GM23338 (cell line): ENCODE measurements around the gene CACNA1B. TPM values are rescaled to one million over a fixed set of nuclear protein-coding genes. Genes with fewer than 3 reads are reported as not detected.

ENCODE experiments used
- ATAC-seq: fragments of 200-7000 bp; cut with Tn5 transposase; 3 replicates; pipeline ENCODE4 v1.9.1; 2020
- DNase-seq: peaks from one replicate; pipeline ENCODE4 v3.0.0-alpha.2; 2015; ENCODE audit warnings: low spot score
- H2AFZ ChIP-seq: fragments of 200-600 bp; sonication (generic); 2 replicates; pipeline ENCODE4 v1.8.0; 2016; ENCODE audit warnings: antibody characterized with exemption, mild to moderate bottlenecking, moderate library complexity
- H3F3A ChIP-seq: fragments of 200-600 bp; sonication (generic); replicated peaks from 2 replicates; pipeline ENCODE4 v1.8.0; 2017; ENCODE audit warnings: antibody characterized with exemption, mixed run types, low read depth
- H3K27ac ChIP-seq: fragments of 200-600 bp; sonication (generic); 2 replicates; pipeline ENCODE4 v1.6.1; 2016; ENCODE audit warnings: low read depth
- H3K27me3 ChIP-seq: fragments of 200-600 bp; sonication (generic); 2 replicates; pipeline ENCODE4 v1.8.0; 2016; ENCODE audit warnings: mild to moderate bottlenecking, mixed run types, moderate library complexity; ENCODE audit not compliant: insufficient read depth
- H3K36me3 ChIP-seq: fragments of 200-600 bp; sonication (generic); 2 replicates; pipeline ENCODE4 v1.8.0; 2016; ENCODE audit warnings: mild to moderate bottlenecking; ENCODE audit not compliant: insufficient read depth
- H3K4me1 ChIP-seq: fragments of 200-600 bp; sonication (generic); 2 replicates; pipeline ENCODE4 v1.8.0; 2016; ENCODE audit warnings: mild to moderate bottlenecking, moderate library complexity; ENCODE audit not compliant: insufficient read depth
- H3K4me2 ChIP-seq: fragments of 200-600 bp; sonication (generic); 2 replicates; pipeline ENCODE4 v1.7.1; 2017; ENCODE audit warnings: mixed run types
- H3K4me3 ChIP-seq: fragments of 200-600 bp; sonication (generic); 2 replicates; pipeline ENCODE4 v1.6.1; 2016; ENCODE audit warnings: mixed run types
- H3K79me2 ChIP-seq: fragments of 200-600 bp; sonication (generic); replicated peaks from 2 replicates; pipeline ENCODE4 v1.8.0; 2017; ENCODE audit warnings: mild to moderate bottlenecking; ENCODE audit not compliant: insufficient read depth
- H3K9me2 ChIP-seq: fragments of 200-600 bp; sonication (generic); 2 replicates; pipeline ENCODE4 v1.8.0; 2017; ENCODE audit not compliant: insufficient read depth
- H4K20me1 ChIP-seq: fragments of 200-600 bp; sonication (generic); replicated peaks from 2 replicates; pipeline ENCODE4 v1.8.0; 2017; ENCODE audit warnings: mild to moderate bottlenecking; ENCODE audit not compliant: insufficient read depth
- H3K27ac Mint-ChIP-seq: 2 replicates; pipeline ENCODE4 v1.8.0; 2020; ENCODE audit warnings: inconsistent platforms, mild to moderate bottlenecking, moderate library complexity, mixed read lengths
- H3K27me3 Mint-ChIP-seq: 3 replicates; pipeline ENCODE4 v1.8.0; 2022; ENCODE audit warnings: low read depth, mild to moderate bottlenecking, moderate library complexity, mixed read lengths, inconsistent platforms; ENCODE audit not compliant: insufficient read depth, poor library complexity
- H3K36me3 Mint-ChIP-seq: 3 replicates; pipeline ENCODE4 v1.8.0; 2021; ENCODE audit warnings: low read depth, mild to moderate bottlenecking, inconsistent platforms, moderate library complexity, mixed read lengths
- H3K4me1 Mint-ChIP-seq: 3 replicates; pipeline ENCODE4 v1.8.0; 2020; ENCODE audit warnings: mild to moderate bottlenecking, inconsistent platforms, mixed read lengths
- H3K4me3 Mint-ChIP-seq: 3 replicates; pipeline ENCODE4 v1.8.0; 2021; ENCODE audit warnings: moderate library complexity, mild to moderate bottlenecking, inconsistent platforms, mixed read lengths
- H3K9me3 Mint-ChIP-seq: 3 replicates; pipeline ENCODE4 v1.8.0; 2020; ENCODE audit warnings: moderate library complexity, mild to moderate bottlenecking, inconsistent platforms, mixed read lengths
- CREB1 ChIP-seq: fragments of 250-450 bp; sonication (Bioruptor Pico); IDR thresholded peaks from 2 replicates; pipeline ENCODE4 v1.5.0; 2020; ENCODE audit warnings: low read depth, mild to moderate bottlenecking, moderate library complexity
- EZH2 ChIP-seq: fragments of 200-600 bp; sonication (generic); IDR thresholded peaks from one replicate; pipeline ENCODE4 v1.8.0; 2017; ENCODE audit warnings: antibody characterized with exemption, mild to moderate bottlenecking, low read depth; ENCODE audit not compliant: unreplicated experiment
- EZH2phosphoT487 ChIP-seq: fragments of 200-600 bp; sonication (generic); IDR thresholded peaks from one replicate; pipeline ENCODE4 v1.8.1; 2018; ENCODE audit warnings: antibody characterized with exemption; ENCODE audit not compliant: unreplicated experiment
- JUNB ChIP-seq: IDR thresholded peaks from one replicate; pipeline ENCODE4 v1.6.1; 2016; ENCODE audit warnings: antibody characterized with exemption; ENCODE audit not compliant: unreplicated experiment
- NANOG ChIP-seq: IDR thresholded peaks from 2 replicates; pipeline ENCODE4 v1.6.1; 2016; ENCODE audit warnings: antibody characterized with exemption, borderline replicate concordance
- POLR2AphosphoS5 ChIP-seq: IDR thresholded peaks from 2 replicates; pipeline ENCODE4 v1.6.1; 2016; ENCODE audit warnings: antibody characterized with exemption, low read depth
- STAT1 ChIP-seq: IDR thresholded peaks from one replicate; pipeline ENCODE4 v1.6.1; 2016; ENCODE audit warnings: antibody characterized with exemption; ENCODE audit not compliant: unreplicated experiment
- ZNF114 ChIP-seq: fragments of 250-450 bp; sonication (Bioruptor Pico); IDR thresholded peaks from 2 replicates; pipeline ENCODE4 v1.5.0; 2020; ENCODE audit warnings: mild to moderate bottlenecking, moderate library complexity
- ZNF331 ChIP-seq: fragments of 250-450 bp; sonication (Bioruptor Pico); IDR thresholded peaks from 2 replicates; pipeline ENCODE4 v1.5.0; 2020; ENCODE audit warnings: low read depth, mild to moderate bottlenecking, moderate library complexity
- polyA plus RNA-seq: library from polyadenylated mRNA; unstranded; fragments of >200 nt; fragmentation: Nextera tagmentation; extraction: Ambion mirVana; gene quantifications from 2 replicates; pipeline ENCODE4 v1.2.1, GENCODE V29; 2016
- total RNA-seq: library from RNA; depleted of rRNA; stranded (reverse); fragments of >200 nt; shearing (Covaris generic); gene quantifications from 2 replicates; pipeline ENCODE4 v1.2.3, GENCODE V29; 2014
- TF ChIP-seq, protein P1 (sequence below), 2 experiments: fragments of 200-600 bp in 1 of 2; sonication (generic) in 1 of 2; conservative IDR thresholded peaks; 2 replicates each; pipeline versions ENCODE4 v1.5.1 to v1.6.1; 2016 to 2017; ENCODE audit warnings: antibody characterized with exemption in 2 of 2, low read depth in 2 of 2, mild to moderate bottlenecking in 2 of 2, moderate library complexity in 1 of 2
- TF ChIP-seq, protein P2 (sequence below): fragments of 250-450 bp; sonication (Bioruptor Pico); IDR thresholded peaks from 2 replicates; pipeline ENCODE4 v1.5.0; 2020; ENCODE audit warnings: mild to moderate bottlenecking, moderate library complexity
- TF ChIP-seq, protein P3 (sequence below): IDR thresholded peaks from one replicate; pipeline ENCODE4 v1.6.1; 2018; ENCODE audit warnings: antibody characterized with exemption; ENCODE audit not compliant: unreplicated experiment
- TF ChIP-seq, protein P4 (sequence below): IDR thresholded peaks from 2 replicates; pipeline ENCODE4 v1.6.1; 2016; ENCODE audit warnings: antibody characterized with exemption

Gene CACNA1B
- total and polyA plus RNA-seq, 2 experiments from 2014 or later = 1.1 to 10.4 TPM

DNA sequence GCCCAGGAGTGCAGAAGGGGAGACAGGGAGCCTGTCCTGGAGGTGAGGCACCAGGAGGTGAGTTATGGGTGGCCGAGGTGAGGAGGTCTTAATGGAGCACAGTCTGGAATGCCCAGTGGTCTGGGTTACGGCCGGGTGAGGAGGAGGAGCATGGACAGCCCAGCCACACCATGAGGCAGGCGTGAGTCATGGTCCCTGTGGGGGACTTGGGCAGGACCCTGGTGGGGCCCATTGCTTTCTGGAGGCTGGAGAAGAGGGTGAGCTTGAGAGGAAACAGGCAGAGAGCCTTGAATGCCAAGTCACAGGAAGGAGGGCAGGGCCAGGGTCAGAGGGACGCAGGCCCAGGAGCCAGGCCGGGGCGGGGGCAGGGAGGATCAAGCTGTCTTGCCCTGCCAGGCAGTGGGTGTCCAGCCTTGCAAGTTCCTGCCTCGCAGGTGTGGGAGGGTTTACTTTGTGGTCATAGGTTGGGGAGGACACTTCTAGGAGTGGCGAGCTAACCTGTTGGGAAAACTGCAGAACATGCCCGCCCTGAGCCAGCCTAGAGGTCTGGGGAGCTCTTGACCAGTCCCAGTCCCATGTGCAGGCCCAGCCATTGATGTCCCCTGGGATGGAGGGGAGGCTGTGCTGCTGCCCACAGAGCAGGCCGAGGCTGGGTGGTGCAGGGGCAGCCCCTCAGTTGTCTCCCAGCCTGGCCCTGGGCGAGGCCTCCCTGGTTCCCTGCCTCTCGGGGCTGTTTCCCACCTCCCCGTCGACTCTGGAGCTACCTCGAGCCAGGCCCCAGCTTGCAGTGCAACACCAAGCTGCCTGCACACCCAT lies 2.8 kb downstream of the CACNA1B start:
- Histone ChIP-seq H3K9me2 (no peaks in the 10 kb centered on the region), H2AFZ (no peak overlapping the region), H3K79me2 (no peaks in the 10 kb centered on the region), H3K4me2 (no peak overlapping the region), H3F3A (no peaks in the 10 kb centered on the region), H3K4me1 (no peaks in the 10 kb centered on the region; the same call in 1 of the 2 replicates), H3K4me3 (no peak overlapping the region), H4K20me1 (peaks cover 8% of the 10 kb centered on the region; the same call in 1 of the 2 replicates), H3K36me3 (no peaks in the 10 kb centered on the region), H3K27me3 (peaks cover 16% of the 10 kb centered on the region; the same call in 1 of the 2 replicates), H3K27ac (no peak overlapping the region)
- Mint-ChIP-seq H3K4me3 (no peak overlapping the region), H3K36me3 (peaks cover 6% of the 10 kb centered on the region; the same call in 2 of the 3 replicates), H3K9me3 (peaks cover 3% of the 10 kb centered on the region), H3K4me1 (no peaks in the 10 kb centered on the region; the same call in 2 of the 3 replicates), H3K27ac (no peak overlapping the region), H3K27me3 (peaks cover 18% of the 10 kb centered on the region)
- DNase-seq = no peak
- ATAC-seq = no peak
- TF ChIP-seq ZNF331 (CRISPR knock-in tag) = no peak
- TF ChIP-seq ZNF114 (CRISPR knock-in tag) = no peak
- TF ChIP-seq EZH2 = no peak
- TF ChIP-seq, protein P1, sequence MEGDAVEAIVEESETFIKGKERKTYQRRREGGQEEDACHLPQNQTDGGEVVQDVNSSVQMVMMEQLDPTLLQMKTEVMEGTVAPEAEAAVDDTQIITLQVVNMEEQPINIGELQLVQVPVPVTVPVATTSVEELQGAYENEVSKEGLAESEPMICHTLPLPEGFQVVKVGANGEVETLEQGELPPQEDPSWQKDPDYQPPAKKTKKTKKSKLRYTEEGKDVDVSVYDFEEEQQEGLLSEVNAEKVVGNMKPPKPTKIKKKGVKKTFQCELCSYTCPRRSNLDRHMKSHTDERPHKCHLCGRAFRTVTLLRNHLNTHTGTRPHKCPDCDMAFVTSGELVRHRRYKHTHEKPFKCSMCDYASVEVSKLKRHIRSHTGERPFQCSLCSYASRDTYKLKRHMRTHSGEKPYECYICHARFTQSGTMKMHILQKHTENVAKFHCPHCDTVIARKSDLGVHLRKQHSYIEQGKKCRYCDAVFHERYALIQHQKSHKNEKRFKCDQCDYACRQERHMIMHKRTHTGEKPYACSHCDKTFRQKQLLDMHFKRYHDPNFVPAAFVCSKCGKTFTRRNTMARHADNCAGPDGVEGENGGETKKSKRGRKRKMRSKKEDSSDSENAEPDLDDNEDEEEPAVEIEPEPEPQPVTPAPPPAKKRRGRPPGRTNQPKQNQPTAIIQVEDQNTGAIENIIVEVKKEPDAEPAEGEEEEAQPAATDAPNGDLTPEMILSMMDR (conservative IDR thresholded peaks at IDR 0.05; ENCODE audit: low read depth in 2 of 2) = no peak
- TF ChIP-seq NANOG = no peak
- no peak for TF ChIP-seq JUNB
- no peak for TF ChIP-seq STAT1
- TF ChIP-seq, protein P2, sequence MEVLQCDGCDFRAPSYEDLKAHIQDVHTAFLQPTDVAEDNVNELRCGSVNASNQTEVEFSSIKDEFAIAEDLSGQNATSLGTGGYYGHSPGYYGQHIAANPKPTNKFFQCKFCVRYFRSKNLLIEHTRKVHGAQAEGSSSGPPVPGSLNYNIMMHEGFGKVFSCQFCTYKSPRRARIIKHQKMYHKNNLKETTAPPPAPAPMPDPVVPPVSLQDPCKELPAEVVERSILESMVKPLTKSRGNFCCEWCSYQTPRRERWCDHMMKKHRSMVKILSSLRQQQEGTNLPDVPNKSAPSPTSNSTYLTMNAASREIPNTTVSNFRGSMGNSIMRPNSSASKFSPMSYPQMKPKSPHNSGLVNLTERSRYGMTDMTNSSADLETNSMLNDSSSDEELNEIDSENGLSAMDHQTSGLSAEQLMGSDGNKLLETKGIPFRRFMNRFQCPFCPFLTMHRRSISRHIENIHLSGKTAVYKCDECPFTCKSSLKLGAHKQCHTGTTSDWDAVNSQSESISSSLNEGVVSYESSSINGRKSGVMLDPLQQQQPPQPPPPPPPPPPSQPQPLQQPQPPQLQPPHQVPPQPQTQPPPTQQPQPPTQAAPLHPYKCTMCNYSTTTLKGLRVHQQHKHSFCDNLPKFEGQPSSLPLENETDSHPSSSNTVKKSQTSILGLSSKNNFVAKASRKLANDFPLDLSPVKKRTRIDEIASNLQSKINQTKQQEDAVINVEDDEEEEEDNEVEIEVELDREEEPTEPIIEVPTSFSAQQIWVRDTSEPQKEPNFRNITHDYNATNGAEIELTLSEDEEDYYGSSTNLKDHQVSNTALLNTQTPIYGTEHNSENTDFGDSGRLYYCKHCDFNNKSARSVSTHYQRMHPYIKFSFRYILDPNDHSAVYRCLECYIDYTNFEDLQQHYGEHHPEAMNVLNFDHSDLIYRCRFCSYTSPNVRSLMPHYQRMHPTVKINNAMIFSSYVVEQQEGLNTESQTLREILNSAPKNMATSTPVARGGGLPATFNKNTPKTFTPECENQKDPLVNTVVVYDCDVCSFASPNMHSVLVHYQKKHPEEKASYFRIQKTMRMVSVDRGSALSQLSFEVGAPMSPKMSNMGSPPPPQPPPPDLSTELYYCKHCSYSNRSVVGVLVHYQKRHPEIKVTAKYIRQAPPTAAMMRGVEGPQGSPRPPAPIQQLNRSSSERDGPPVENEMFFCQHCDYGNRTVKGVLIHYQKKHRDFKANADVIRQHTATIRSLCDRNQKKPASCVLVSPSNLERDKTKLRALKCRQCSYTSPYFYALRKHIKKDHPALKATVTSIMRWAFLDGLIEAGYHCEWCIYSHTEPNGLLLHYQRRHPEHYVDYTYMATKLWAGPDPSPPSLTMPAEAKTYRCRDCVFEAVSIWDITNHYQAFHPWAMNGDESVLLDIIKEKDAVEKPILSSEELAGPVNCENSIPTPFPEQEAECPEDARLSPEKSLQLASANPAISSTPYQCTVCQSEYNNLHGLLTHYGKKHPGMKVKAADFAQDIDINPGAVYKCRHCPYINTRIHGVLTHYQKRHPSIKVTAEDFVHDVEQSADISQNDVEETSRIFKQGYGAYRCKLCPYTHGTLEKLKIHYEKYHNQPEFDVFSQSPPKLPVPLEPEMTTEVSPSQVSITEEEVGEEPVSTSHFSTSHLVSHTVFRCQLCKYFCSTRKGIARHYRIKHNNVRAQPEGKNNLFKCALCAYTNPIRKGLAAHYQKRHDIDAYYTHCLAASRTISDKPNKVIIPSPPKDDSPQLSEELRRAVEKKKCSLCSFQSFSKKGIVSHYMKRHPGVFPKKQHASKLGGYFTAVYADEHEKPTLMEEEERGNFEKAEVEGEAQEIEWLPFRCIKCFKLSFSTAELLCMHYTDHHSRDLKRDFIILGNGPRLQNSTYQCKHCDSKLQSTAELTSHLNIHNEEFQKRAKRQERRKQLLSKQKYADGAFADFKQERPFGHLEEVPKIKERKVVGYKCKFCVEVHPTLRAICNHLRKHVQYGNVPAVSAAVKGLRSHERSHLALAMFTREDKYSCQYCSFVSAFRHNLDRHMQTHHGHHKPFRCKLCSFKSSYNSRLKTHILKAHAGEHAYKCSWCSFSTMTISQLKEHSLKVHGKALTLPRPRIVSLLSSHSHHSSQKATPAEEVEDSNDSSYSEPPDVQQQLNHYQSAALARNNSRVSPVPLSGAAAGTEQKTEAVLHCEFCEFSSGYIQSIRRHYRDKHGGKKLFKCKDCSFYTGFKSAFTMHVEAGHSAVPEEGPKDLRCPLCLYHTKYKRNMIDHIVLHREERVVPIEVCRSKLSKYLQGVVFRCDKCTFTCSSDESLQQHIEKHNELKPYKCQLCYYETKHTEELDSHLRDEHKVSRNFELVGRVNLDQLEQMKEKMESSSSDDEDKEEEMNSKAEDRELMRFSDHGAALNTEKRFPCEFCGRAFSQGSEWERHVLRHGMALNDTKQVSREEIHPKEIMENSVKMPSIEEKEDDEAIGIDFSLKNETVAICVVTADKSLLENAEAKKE = no peak
- TF ChIP-seq POLR2AphosphoS5 = no peak
- TF ChIP-seq, protein P3, sequence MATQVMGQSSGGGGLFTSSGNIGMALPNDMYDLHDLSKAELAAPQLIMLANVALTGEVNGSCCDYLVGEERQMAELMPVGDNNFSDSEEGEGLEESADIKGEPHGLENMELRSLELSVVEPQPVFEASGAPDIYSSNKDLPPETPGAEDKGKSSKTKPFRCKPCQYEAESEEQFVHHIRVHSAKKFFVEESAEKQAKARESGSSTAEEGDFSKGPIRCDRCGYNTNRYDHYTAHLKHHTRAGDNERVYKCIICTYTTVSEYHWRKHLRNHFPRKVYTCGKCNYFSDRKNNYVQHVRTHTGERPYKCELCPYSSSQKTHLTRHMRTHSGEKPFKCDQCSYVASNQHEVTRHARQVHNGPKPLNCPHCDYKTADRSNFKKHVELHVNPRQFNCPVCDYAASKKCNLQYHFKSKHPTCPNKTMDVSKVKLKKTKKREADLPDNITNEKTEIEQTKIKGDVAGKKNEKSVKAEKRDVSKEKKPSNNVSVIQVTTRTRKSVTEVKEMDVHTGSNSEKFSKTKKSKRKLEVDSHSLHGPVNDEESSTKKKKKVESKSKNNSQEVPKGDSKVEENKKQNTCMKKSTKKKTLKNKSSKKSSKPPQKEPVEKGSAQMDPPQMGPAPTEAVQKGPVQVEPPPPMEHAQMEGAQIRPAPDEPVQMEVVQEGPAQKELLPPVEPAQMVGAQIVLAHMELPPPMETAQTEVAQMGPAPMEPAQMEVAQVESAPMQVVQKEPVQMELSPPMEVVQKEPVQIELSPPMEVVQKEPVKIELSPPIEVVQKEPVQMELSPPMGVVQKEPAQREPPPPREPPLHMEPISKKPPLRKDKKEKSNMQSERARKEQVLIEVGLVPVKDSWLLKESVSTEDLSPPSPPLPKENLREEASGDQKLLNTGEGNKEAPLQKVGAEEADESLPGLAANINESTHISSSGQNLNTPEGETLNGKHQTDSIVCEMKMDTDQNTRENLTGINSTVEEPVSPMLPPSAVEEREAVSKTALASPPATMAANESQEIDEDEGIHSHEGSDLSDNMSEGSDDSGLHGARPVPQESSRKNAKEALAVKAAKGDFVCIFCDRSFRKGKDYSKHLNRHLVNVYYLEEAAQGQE = no peak
- no peak for TF ChIP-seq EZH2phosphoT487
- TF ChIP-seq CREB1 (CRISPR knock-in tag) = no peak
- TF ChIP-seq, protein P4, sequence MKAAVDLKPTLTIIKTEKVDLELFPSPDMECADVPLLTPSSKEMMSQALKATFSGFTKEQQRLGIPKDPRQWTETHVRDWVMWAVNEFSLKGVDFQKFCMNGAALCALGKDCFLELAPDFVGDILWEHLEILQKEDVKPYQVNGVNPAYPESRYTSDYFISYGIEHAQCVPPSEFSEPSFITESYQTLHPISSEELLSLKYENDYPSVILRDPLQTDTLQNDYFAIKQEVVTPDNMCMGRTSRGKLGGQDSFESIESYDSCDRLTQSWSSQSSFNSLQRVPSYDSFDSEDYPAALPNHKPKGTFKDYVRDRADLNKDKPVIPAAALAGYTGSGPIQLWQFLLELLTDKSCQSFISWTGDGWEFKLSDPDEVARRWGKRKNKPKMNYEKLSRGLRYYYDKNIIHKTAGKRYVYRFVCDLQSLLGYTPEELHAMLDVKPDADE = no peak
